Measurements from ENCODE around the gene SPRR3. TPM values are rescaled to one million over a fixed set of nuclear protein-coding genes. Genes with fewer than 3 reads are reported as not detected.

Gene SPRR3
- total RNA-seq, 1 experiment from 2014 or later, result 0.57 TPM

- POLR2A ChIA-PET (ENCODE audit: unreplicated experiment), result no interaction called here
- H3F3A ChIP-seq (ENCODE audit: insufficient read depth, low read depth), result peaks cover 15% of the 10 kb centered on the region
- H3K4me3 ChIP-seq, result no peak overlapping the region
- no peak for DNase-seq
- no peaks in the 10 kb centered on the region for H3K36me3 ChIP-seq (ENCODE audit: low read depth)
- no peaks in the 10 kb centered on the region for H3K79me2 ChIP-seq (ENCODE audit: low read depth)
- no peak overlapping the region for H2AFZ ChIP-seq
- H3K27ac ChIP-seq, result no peak overlapping the region
- TF ChIP-seq CTCF (conservative IDR thresholded peaks at IDR 0.05) (no peak), EZH2 (IDR thresholded peaks at IDR 0.05; ENCODE audit: low read depth) (no peak)
- peaks cover 28% of the 10 kb centered on the region for H3K4me1 ChIP-seq (replicated peaks; ENCODE audit: insufficient read depth)
- no peaks in the 10 kb centered on the region for H3K9me3 ChIP-seq (ENCODE audit: insufficient read depth, low read depth)
- CTCF ChIA-PET, result no interaction called here
- no peaks in the 10 kb centered on the region for H3K9me2 ChIP-seq (ENCODE audit: insufficient read depth)
- intact Hi-C loops (cut with micrococcal nuclease; ENCODE audit: unreplicated experiment), result no loop called here
- BruUV-seq (replicated peaks), result no TSS peak
- H3K4me2 ChIP-seq, result no peak overlapping the region
- H4K20me1 ChIP-seq (ENCODE audit: insufficient read depth), result no peaks in the 10 kb centered on the region
- H3K27me3 ChIP-seq (ENCODE audit: insufficient read depth, low read depth), result no peaks in the 10 kb centered on the region
These were observed 44.0 kb upstream of the SPRR3 start for GRCh38 chr1:152957561-152957960.

- H3K4me1 ChIP-seq (replicated peaks; ENCODE audit: insufficient read depth), result peaks cover 27% of the 10 kb centered on the region
- H3K9me2 ChIP-seq (ENCODE audit: insufficient read depth), result no peaks in the 10 kb centered on the region
- no peaks in the 10 kb centered on the region for H3K27me3 ChIP-seq (ENCODE audit: insufficient read depth, low read depth)
- BruUV-seq (replicated peaks), result no TSS peak
- no peak overlapping the region for H3K4me2 ChIP-seq
- H3F3A ChIP-seq (ENCODE audit: insufficient read depth, low read depth), result peaks cover 12% of the 10 kb centered on the region
- POLR2A ChIA-PET (ENCODE audit: unreplicated experiment), result no interaction called here
- H3K36me3 ChIP-seq (ENCODE audit: low read depth), result no peaks in the 10 kb centered on the region
- H3K9me3 ChIP-seq (ENCODE audit: insufficient read depth, low read depth), result no peaks in the 10 kb centered on the region
- no peaks in the 10 kb centered on the region for H3K79me2 ChIP-seq (ENCODE audit: low read depth)
- H3K4me3 ChIP-seq, result no peak overlapping the region
- no peak overlapping the region for H2AFZ ChIP-seq
- intact Hi-C loops (cut with micrococcal nuclease; ENCODE audit: unreplicated experiment), result no loop called here
- no peaks in the 10 kb centered on the region for H4K20me1 ChIP-seq (ENCODE audit: insufficient read depth)
- TF ChIP-seq EZH2 (IDR thresholded peaks at IDR 0.05; ENCODE audit: low read depth) (no peak), CTCF (conservative IDR thresholded peaks at IDR 0.05) (no peak)
- no peak overlapping the region for H3K27ac ChIP-seq
- CTCF ChIA-PET, result no interaction called here
- no peak for DNase-seq
These were observed 42.3 kb upstream of the SPRR3 start for GRCh38 chr1:152959273-152959672.

- no peak for DNase-seq
- Histone ChIP-seq H3K4me1 (replicated peaks; ENCODE audit: insufficient read depth) (peaks cover 27% of the 10 kb centered on the region), H3K4me3 (no peak overlapping the region), H3K9me3 (ENCODE audit: insufficient read depth, low read depth) (no peaks in the 10 kb centered on the region), H3K4me2 (no peak overlapping the region), H4K20me1 (ENCODE audit: insufficient read depth) (no peaks in the 10 kb centered on the region), H3K27me3 (ENCODE audit: insufficient read depth, low read depth) (no peaks in the 10 kb centered on the region), H2AFZ (no peak overlapping the region), H3K36me3 (ENCODE audit: low read depth) (no peaks in the 10 kb centered on the region), H3K27ac (no peak overlapping the region), H3K9me2 (ENCODE audit: insufficient read depth) (no peaks in the 10 kb centered on the region), H3F3A (ENCODE audit: insufficient read depth, low read depth) (peaks cover 12% of the 10 kb centered on the region), H3K79me2 (ENCODE audit: low read depth) (no peaks in the 10 kb centered on the region)
- TF ChIP-seq CTCF (conservative IDR thresholded peaks at IDR 0.05) (no peak), EZH2 (IDR thresholded peaks at IDR 0.05; ENCODE audit: low read depth) (no peak)
- intact Hi-C loops (cut with micrococcal nuclease; ENCODE audit: unreplicated experiment), result no loop called here
- BruUV-seq (replicated peaks), result no TSS peak
- ChIA-PET POLR2A (ENCODE audit: unreplicated experiment) (no interaction called here), CTCF (interaction anchor here (0.6 kb wide), 1 partner anchor 237 kb away, joined by 4 read pairs; no protein-coding TSS in a partner anchor)
These were observed 41.6 kb upstream of the SPRR3 start for GRCh38 chr1:152959801-152960451.

Data from PC-9 (cell line).